ES-I3 (cell line): ENCODE results near the gene PUS7.
"Not testable (repeated sequence)": the region's sequence is repeated elsewhere in the genome, so short reads cannot be mapped to it uniquely, and the experiment has no call there.

Experiments used
- H3K36me3 ChIP-seq: 2 replicates; pipeline ENCODE4 v1.6.1; 2013; ENCODE audit warnings: mild to moderate bottlenecking, low read length, control low read depth, moderate library complexity; ENCODE audit not compliant: insufficient read depth
- H3K4me1 ChIP-seq: 2 replicates; pipeline ENCODE4 v1.6.1; 2013; ENCODE audit warnings: mild to moderate bottlenecking, control low read depth, low read length; ENCODE audit not compliant: insufficient read depth
- H3K9ac ChIP-seq: 2 replicates; pipeline ENCODE4 v1.6.1; 2013; ENCODE audit warnings: low read depth, mild to moderate bottlenecking, low read length, moderate library complexity
- H3K9me3 ChIP-seq: 2 replicates; pipeline ENCODE4 v1.6.1; 2013; ENCODE audit warnings: mild to moderate bottlenecking, low read length, moderate library complexity; ENCODE audit not compliant: control insufficient read depth, insufficient read depth

Gene PUS7

GRCh38 chr7:105521717-105522463, at the start of gene PUS7:
Gene PUS7, minus strand, starts transcription at chr7:105522271. Its CDS starts 13,759 bp downstream, at chr7:105508512.
- H3K9ac ChIP-seq, result peak within 1 kb of the TSS; percentile 54
- H3K36me3 ChIP-seq, result no peaks in the 10 kb centered on the region
- H3K9me3 ChIP-seq, result no peaks in the 10 kb centered on the region
- no peaks in the 10 kb centered on the region for H3K4me1 ChIP-seq

- no peak overlapping the region for H3K9ac ChIP-seq
- H3K4me1 ChIP-seq, result no peaks in the 10 kb centered on the region
- peaks cover 4% of the 10 kb centered on the region; the same call in 1 of the 2 replicates for H3K36me3 ChIP-seq
- no peaks in the 10 kb centered on the region for H3K9me3 ChIP-seq
Observed at GRCh38 chr7:105567821-105568220, 45.8 kb upstream of the PUS7 start.

- Histone ChIP-seq H3K36me3 (peaks cover 4% of the 10 kb centered on the region; the same call in 1 of the 2 replicates), H3K9me3 (no peaks in the 10 kb centered on the region), H3K4me1 (no peaks in the 10 kb centered on the region), H3K9ac (no peak overlapping the region)
Observed at GRCh38 chr7:105567024-105567423, 45.0 kb upstream of the PUS7 start.

GRCh38 chr7:105565190-105565589, 43.1 kb upstream of the PUS7 start:
- no peak overlapping the region for H3K9ac ChIP-seq
- no peaks in the 10 kb centered on the region for H3K4me1 ChIP-seq
- no peaks in the 10 kb centered on the region for H3K9me3 ChIP-seq
- H3K36me3 ChIP-seq, result peaks cover 5% of the 10 kb centered on the region; the same call in 1 of the 2 replicates

- peaks cover 10% of the 10 kb centered on the region for H3K36me3 ChIP-seq
- H3K9me3 ChIP-seq, result no peaks in the 10 kb centered on the region
- H3K4me1 ChIP-seq, result no peaks in the 10 kb centered on the region
- H3K9ac ChIP-seq, result no peak overlapping the region
Observed at GRCh38 chr7:105559926-105560325, 37.9 kb upstream of the PUS7 start.

- H3K36me3 ChIP-seq, result peaks cover 24% of the 10 kb centered on the region
- no peak overlapping the region for H3K9ac ChIP-seq
- H3K9me3 ChIP-seq, result no peaks in the 10 kb centered on the region
- no peaks in the 10 kb centered on the region for H3K4me1 ChIP-seq
Observed at GRCh38 chr7:105538339-105538738, 16.3 kb upstream of the PUS7 start.

GRCh38 chr7:105532709-105533460, 10.8 kb upstream of the PUS7 start:
- Histone ChIP-seq H3K36me3 (peaks cover 3% of the 10 kb centered on the region; the same call in 1 of the 2 replicates), H3K4me1 (peaks cover 3% of the 10 kb centered on the region; the same call in 1 of the 2 replicates), H3K9ac (peak overlapping the region; percentile 90), H3K9me3 (no peaks in the 10 kb centered on the region)

GRCh38 chr7:105531792-105532671, 10.0 kb upstream of the PUS7 start, which contains the start of gene RINT1:
Gene RINT1, plus strand, starts transcription at chr7:105532201. Its CDS starts 115 bp downstream, at chr7:105532316.
- Histone ChIP-seq H3K9ac (peak within 1 kb of the TSS; percentile 90), H3K9me3 (no peaks in the 10 kb centered on the region), H3K4me1 (peaks cover 3% of the 10 kb centered on the region; the same call in 1 of the 2 replicates), H3K36me3 (peaks cover 3% of the 10 kb centered on the region; the same call in 1 of the 2 replicates)

- no peaks in the 10 kb centered on the region for H3K9me3 ChIP-seq
Observed at GRCh38 chr7:105530546-105530945, 8.5 kb upstream of the PUS7 start.

GRCh38 chr7:105530126-105530525, 8.1 kb upstream of the PUS7 start:
- H3K4me1 ChIP-seq, result peaks cover 3% of the 10 kb centered on the region; the same call in 1 of the 2 replicates
- no peaks in the 10 kb centered on the region for H3K9me3 ChIP-seq
- H3K36me3 ChIP-seq, result peaks cover 3% of the 10 kb centered on the region; the same call in 1 of the 2 replicates
- H3K9ac ChIP-seq, result no peak overlapping the region

More at GRCh38 chr7:105530546-105530945, 8.5 kb upstream of the PUS7 start:
- H3K9ac ChIP-seq, result no peak overlapping the region
- H3K4me1 ChIP-seq, result peaks cover 3% of the 10 kb centered on the region; the same call in 1 of the 2 replicates
- H3K36me3 ChIP-seq, result peaks cover 3% of the 10 kb centered on the region; the same call in 1 of the 2 replicates

GRCh38 chr7:105527737-105528136, 5.7 kb upstream of the PUS7 start:
- not testable (repeated sequence) for H3K4me1 ChIP-seq, H3K9ac ChIP-seq, H3K36me3 ChIP-seq, H3K9me3 ChIP-seq

GRCh38 chr7:105524840-105525239, 2.8 kb upstream of the PUS7 start:
- Histone ChIP-seq H3K4me1 (no peaks in the 10 kb centered on the region), H3K9me3 (no peaks in the 10 kb centered on the region), H3K9ac (no peak overlapping the region), H3K36me3 (no peaks in the 10 kb centered on the region)

GRCh38 chr7:105524423-105524822, 2.4 kb upstream of the PUS7 start:
- not testable (repeated sequence) for H3K9me3 ChIP-seq, H3K36me3 ChIP-seq, H3K9ac ChIP-seq, H3K4me1 ChIP-seq
